NCI-H524 (cell line): ENCODE results near the gene KIF1A.

ENCODE experiments used
- DNase-seq, 2 experiments: peaks; one replicate each; lab custom pipeline; 2025; lab: John Stamatoyannopoulos, UW

The KIF1A gene

GRCh38 chr2:240819858-240820606 lies at the start of gene KIF1A:
KIF1A (minus strand) TSS chr2:240820219; CDS start chr2:240797752, 22,467 bp downstream.
- peak; percentile 55 to 87 for DNase-seq

GRCh38 chr2:240869109-240869955 lies 49.3 kb upstream of the KIF1A start:
- no peak for DNase-seq

DNA sequence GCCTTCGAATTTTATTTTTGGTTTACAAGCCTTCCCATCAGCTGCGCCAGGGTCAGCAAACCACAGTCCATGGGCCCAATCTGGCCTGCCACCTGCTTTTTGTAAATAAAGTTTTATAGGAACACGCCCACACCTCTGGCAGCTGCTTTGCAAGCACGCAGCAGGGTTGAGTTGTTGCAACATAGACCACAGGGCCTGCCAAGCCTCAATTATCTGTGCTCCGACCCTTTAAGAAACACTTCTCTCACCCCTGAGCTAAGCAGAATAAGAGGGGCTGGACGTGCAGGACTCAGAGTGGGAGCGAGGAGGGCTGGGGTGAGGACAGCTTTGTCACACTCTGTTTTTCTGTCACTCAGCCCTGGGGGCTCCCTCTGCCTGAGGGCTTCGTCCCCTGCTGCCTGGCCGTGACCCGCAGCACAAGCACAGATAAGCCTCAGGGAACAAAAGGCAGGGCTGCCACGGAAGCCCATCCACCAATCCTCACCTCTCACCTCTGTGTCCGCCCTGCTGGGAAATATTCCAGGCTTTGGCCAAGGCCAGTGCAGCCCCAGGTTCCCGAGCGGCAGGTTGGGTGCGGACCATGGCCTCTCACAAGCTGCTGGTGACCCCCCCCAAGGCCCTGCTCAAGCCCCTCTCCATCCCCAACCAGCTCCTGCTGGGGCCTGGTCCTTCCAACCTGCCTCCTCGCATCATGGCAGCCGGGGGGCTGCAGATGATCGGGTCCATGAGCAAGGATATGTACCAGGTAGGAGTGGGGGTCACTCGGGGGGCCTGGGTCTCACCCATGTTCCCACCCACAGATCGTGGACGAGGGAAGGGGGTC lies 48.5 kb upstream of the KIF1A start, which contains the start of gene AGXT:
Gene AGXT (plus strand): TSS at position 539 of the 823 bp plus-strand sequence. CDS start 42 bp downstream, at position 581.
- DNase-seq = peak in 1 of 2 experiments; percentile 20

DNA sequence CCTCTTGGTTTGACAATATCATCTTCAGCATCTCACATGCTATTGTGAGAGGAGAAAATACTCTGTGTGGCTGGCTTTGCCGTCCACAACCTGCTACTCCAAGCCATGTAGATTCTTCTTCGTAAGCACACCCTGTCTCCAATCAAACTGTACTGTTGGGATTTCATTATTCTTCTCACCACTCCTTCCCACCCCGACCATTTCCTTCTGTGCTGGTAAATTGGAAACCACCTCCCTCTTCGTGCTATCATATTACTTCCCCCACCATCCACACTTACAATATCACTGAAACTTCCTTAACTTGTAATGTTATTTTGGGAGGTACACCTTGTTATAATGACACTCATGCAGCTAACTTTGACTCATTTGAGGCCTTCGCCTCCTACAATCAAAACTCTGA lies 45.4 kb upstream of the KIF1A start:
- DNase-seq = no peak

GRCh38 chr2:240864475-240864874 lies 44.5 kb upstream of the KIF1A start:
- no peak for DNase-seq

DNA sequence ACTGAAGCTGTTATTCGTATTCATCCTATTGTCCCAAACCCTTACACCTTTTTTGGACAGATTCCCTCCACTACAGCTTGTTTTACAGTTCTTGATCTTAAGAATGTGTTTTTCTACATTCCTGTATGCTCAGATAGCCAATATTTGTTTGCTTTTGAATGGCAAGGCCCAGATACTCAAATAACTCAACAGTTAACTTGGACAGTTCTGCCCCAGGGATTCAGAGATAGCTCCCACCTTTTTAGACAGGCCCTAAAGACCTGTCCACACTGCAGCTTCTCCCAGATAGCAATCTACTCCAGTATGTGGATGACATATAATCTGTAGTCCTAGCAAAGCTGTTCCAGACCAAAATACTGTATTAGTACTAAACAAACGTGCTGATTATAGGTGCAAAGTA lies 41.5 kb upstream of the KIF1A start:
- DNase-seq = no peak

DNA sequence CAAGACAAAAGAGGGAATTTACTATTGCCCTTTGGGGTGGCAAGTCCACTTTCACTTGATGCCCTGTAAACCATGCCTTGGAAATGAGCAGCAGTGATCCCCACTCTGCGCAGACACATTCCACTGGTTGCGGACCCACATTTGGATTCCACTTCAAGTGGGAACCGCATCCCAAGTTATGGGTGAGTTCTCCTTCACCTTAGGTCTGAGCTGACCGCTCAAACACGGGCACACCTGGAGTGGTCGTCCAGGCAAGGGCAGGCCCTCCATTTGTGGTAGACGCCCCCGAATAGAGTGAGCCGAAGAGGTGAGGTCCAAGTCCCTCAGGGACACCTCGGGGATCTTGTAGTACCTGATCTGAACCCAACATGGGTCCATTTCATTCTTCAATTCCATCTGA lies 38.9 kb upstream of the KIF1A start:
- no peak for DNase-seq

DNA sequence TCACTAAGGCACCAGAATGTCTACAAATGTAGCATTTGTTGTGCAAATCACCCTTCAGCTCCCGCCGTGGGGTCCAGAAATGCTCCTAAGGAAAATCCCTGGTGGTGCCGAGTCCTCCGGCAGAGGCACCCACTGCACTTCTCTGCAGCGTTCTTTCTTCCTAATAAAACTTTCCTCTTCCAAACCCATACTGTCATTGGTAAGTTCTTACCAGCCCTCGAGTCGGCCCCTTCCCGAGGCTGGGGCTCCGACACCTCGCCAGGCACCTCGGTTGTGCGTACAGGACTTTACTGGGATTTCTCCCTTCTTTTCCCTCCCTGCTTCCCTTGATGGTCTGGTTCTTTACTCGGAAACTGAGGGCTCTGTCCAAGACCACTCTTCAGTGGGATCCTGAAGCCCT lies 38.3 kb upstream of the KIF1A start:
- DNase-seq = peak in 1 of 2 experiments; percentile 42

DNA sequence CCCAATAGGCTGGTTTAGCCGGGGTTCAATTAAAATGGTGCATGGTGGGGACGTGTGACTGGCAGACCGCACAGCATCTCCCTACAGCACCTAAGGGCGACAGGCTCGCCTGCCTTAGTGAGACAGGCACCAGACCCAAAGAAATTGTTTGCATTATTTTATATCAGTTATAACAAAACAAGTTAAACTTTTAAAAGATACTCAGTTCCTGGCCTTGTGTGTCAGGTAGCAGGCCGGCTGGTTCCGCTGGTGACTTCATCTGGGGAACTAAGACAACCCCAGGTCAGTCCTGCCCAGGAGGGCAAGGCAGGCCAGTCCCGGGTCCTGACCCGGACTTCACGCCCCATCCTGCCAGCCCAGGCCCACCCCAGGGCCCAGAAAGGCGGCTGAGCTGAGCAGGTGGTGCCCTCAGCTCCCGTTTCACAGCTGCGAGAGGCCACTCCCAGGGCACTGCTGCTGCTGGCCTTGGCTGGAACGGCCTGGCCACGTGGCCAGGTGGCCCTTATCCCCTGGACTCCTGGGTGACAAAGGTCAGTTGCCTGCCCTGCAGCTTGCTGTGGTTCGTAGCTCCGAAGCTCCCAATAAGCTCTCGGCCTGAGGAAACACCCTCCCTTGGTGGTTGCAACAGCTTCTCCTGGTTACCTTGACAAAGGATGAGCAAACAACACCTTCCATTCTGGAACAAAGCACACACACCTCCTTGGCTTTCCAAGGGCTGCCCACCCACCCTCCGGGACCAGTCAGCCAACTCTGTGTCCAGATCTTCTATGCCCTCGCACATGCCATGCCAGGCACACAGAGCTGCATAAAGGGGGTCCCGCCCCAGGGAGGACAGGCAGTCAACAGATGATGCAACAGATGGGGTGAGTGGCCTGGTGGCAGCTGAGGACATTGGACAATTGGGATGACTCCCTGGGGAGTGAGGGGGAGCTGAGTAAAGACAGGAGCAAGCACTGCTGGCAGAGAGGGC lies 37.3 kb upstream of the KIF1A start:
- DNase-seq = peak; percentile 91 to 96

DNA sequence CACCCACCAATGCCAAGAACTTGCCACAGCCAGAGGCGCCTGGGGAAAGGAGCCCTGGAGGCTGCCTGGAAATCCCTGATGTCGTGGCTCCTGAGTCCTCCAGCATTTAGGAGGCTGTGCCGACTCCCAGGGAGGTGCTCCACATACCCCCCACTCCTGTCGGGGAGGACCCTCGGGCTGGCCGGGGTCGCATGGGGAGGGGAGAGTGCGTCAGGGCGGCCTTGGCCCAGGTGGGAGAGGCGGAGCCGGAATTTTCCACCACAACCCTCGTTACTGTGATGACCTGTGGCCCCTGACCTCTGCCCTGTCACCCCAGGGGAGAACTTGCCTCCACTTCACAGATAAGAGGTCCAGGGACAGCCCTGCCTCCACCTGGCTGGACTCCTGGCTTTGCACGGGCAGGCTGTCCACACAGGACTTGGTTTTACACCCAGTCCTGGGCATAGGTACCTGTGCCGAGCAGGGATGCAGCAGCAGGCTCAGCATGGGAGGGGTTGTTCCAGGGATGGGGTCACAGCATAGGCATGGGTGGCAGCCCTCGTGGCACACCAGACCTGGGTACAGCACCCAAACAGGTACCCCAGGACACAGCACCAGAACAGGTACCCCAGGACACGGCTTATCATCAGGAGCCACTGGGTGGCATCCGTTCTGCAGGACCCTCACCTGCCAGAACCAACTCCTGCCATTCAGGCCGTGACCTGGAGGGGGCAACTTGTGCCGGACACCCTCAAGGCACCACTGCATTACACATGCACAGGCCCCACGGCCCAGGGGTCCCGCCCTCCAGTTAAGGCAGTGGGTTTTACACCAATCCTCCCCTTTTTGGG lies 36.3 kb upstream of the KIF1A start:
- peak in 1 of 2 experiments; percentile 61 for DNase-seq

GRCh38 chr2:240855670-240856069 lies 35.7 kb upstream of the KIF1A start:
- no peak for DNase-seq

GRCh38 chr2:240852671-240853314 lies 32.8 kb upstream of the KIF1A start:
- no peak for DNase-seq

DNA sequence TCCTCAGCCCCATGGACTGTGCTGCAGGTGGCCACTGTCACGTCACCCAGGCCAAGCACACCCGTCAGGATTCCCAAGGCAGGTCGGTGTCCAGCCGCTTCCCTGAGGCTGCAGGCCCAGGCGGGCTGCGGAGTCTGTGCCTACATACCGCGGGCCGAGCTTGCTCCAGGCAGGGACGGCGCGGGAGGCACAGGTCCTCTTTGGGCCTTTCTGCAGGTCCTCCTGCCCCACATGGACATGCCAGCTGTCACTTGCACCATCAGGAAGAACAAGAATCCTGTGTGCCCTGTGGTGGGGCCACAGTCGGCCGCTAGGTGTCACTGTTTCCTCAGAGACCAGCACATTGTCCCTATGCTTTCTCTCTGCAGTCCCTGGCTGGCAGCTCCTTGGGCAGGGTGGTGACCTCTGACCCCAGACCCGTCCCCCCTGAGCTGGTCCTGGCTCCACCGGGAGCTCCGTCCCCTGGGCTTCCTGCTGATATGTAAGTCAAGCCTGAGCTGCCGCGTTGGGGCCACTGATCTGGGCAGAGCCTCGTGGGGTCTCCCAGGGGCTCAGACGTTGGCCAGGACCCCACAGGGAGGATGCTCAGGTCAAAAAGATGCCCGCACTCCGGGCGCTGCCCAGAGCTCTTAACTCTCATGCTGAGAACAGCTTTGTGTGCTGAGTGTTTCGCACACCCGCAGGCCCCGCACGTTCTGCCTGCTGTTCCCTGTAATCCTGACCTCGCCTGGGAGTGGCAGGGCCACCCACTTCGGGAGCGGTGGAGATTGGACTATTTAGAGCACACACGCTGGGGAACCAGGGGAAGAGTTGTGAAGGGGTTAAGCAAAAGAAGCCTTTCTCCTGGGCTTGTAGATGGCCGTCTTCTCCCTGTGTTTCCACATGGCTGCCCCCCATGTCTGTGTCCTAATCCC lies 31.3 kb upstream of the KIF1A start:
- DNase-seq = peak; percentile 78 to 92

- DNase-seq = no peak
These were observed 30.7 kb upstream of the KIF1A start for GRCh38 chr2:240850756-240851077.

DNA sequence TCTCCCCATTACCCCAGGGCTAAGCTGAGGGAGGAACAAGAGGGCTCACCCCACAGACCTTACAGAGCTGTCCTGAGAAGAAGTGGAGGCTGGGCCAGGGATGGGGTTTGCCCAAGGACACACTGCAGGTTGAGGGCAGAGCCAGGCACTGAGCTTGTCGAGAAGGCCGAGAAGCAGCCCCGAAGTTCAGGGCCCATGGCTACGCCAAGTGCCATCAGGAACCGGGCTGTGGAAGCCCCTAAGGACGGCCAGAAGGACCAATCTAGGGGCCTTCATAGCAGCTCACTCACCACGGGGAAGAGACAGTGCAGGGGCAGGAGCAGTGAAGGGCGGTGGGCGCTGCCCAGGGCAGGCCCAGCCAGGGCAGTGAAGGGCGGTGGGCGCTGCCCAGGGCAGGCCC lies 30.0 kb upstream of the KIF1A start:
- no peak for DNase-seq

DNA sequence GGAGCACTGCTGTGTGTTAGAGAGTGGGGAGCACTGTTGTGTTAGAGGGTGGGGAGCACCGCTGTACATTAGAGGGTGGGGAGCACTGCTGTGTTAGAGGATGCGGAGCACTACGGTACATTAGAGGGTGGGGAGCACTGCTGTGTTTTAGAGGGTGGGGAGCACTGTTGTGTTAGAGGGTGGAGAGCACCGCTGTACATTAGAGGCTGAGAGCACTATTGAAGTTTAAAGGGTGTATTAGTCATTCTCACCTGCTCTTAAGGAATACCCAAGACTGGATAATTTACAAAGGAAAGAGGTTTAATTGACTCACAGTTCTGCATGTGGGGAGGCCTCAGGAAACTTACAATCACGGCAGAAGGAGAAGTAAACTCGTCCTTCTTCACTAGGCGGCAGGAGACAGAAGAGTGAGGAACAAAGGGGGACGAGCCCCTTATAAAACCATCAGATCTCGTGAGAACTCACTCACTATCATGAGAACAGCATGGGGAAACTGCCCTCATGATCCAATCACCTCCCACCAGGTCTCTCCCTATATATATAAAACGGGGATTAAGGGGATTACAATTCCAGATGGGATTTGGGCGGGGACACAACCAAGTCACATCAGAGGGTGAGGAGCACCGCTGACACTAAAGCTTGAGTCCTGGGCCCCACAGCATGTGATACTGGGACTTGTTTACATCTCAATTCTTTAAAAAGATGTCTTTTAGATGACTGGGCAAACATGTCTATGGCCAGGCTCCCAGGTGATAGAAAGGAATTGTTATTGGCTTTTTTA lies 29.1 kb upstream of the KIF1A start:
- peak in 1 of 2 experiments; percentile 47 for DNase-seq

- DNase-seq = no peak
These were observed 27.8 kb upstream of the KIF1A start for GRCh38 chr2:240847817-240848216.
